SKM-1 treated with dmso at 0.1 percent for 144 hours (cell line): Measurements from ENCODE around the gene LRRTM4.
"Not testable (repeated sequence)": the region's sequence is repeated elsewhere in the genome, so short reads cannot be mapped to it uniquely, and the experiment has no call there.

Source experiments
- DNase-seq: peaks from one replicate; lab custom pipeline; 2025; ENCODE audit not compliant: unreplicated experiment; lab: John Stamatoyannopoulos, UW

The LRRTM4 gene

DNA sequence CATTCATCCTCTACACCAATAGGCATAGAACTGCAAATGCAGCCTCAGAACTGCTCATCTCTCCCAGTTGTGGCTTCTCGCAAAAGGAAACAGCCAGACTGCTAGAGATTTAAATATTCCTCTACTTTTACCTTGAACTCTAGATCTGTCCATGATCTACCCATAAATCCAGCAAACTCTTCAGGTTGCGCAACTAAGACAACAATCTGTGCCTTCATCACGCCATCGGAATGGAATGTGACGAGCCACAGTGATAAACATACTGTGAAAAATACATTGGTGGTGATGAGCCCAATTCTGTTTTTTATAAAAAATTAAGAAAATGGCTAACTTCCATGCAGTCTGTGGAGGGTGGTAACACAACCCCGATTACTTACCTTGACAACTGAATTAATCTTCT, 626.7 kb downstream of the LRRTM4 start:
- no peak for DNase-seq

DNA sequence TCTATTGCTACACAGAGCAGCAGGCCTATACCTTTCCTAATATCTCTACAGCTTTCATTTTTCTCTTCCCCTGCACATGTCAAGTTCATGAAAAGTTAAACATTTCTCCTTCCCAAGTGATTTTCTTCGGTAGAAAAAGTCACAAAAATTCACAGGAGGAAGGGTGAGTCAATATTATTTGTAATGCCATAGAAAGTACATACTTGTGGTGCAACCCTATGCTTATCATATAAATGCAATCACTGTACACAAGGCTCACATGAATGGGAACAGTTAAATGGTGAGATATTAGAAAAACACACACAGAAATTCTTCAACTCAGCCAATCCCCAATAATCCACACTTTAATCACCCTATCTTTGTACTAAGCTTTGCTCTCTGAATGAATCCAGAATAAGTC, 651.6 kb downstream of the LRRTM4 start:
- DNase-seq: no peak

DNA sequence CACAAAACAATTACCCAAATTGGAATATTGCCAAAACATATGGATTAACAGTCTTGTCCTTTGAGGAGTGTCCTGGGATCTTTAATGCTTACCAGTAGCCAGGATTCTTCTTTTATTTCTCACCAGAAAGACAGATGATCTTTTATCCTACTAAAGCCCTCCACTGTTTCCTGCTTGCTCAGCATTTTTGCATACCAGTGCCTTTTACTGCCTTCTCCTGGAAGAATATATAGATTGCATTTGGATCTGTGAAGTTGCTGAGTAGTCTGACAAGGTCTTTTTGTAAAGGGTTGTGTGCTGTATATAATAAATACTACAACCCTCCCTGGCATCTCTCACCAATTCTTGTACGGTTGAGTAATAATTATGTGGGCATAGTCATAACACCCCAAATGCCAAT, 652.2 kb downstream of the LRRTM4 start:
- DNase-seq: no peak

DNA sequence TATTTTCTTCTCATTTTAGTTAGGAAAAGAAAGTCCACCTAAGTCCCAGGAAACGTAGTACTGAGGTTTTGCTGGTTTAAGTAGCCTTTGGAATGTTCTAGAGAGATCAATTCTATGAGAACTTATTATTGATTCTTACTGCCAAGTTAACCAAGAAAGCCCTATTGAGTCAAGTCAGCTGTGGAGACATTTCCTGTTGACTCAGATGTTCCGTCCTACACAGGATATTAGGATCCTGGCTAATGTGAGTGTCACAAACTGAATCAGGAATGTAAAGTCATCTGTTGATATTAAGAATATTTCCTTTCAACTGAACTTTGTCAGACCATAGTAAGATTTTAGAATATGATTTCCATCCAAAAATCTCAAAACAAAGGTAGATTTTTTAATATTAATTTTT, 654.3 kb downstream of the LRRTM4 start:
- DNase-seq: no peak

DNA sequence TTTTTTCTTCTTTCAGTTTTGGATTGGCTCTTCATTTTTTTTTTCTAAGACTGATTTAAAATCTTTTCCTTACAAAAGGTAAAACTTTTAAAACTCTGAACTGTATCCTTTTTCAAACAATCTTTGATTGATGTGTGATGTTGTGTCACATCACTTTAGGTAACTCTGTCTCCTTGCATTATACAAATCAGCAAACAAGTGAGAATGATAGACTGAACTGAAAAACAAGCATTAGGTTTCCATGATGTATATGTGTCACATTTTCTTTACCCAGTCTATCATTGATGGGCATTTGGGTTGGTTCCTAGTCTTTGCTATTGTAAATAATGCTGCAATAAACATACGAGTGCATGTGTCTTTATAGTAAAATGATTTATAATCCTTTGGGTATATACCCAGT, 655.7 kb downstream of the LRRTM4 start:
- no peak for DNase-seq

DNA sequence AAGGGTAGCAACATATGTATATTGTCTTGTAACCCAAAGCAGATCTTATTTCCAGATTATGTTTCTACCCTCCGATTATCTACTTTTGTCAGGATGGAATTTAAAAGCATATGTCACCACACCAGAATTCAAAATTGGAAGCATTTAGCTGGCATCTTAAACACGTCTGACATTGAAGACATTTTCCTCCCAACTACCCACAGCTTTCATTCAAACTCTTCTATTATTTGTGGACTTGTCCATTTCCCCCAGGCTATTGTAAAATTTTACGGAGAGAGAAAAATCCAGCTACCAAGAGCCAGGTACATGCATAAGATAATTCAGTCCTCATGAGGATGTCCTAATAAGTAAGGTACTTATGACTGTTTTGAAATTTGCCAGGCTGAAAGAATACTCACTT, 659.3 kb downstream of the LRRTM4 start:
- DNase-seq: no peak

DNA sequence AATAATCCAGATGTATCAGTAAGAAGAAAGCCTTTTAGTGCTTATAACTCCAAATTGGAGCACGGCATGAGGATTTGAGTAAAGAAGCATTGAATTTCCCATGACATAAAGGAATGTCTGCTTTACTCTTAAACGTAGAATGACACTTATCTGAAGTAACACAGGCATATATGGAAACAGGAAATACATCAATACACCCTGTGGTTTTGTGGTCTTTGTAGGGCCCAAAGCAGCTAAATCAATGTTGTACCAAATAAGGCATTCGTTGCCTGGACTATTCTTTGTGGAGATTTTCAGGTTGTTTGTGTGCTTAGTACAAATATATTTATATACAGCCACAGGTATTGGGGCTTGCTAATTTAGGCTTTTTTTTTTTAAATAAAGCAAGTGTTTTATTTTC, 660.5 kb downstream of the LRRTM4 start:
- DNase-seq: no peak

DNA sequence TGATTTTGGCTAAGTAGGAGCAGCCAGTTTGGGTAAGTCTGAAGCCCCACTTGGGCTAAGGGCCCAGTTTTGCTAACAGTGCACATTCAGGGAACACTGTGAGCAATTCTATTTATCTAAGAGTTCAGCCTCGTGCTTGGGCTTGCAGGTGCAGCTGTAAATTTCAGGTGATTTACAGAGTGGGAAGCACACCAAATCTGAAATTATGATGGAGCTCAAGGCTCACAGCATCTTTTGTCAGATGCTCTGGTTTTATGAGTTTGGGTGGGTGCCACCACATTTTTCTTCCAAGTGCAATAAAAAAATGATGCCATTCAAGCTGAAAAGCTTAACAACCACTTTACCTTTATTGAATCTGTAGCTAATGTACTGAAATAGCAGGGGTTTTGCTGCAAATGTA, 671.2 kb downstream of the LRRTM4 start:
- no peak for DNase-seq

DNA sequence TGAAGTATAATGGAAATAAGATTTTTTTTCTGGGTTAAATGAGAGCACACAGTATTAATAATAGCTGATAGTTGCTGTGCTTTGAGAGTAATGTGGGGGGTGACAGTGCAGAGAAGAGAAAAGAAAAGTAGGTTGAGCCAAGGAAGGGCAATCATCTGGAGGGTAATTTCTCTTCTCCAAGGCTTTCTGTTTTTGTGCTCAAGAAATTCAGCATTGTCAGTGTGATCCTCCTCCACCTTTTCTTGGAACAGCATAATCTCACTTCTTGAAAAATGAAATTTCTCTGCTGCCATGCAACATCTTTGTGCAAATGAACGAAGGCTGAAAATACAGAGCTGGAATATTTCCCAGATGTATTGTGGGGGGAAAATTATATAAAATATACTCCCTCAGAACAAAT, 673.1 kb downstream of the LRRTM4 start:
- no peak for DNase-seq

DNA sequence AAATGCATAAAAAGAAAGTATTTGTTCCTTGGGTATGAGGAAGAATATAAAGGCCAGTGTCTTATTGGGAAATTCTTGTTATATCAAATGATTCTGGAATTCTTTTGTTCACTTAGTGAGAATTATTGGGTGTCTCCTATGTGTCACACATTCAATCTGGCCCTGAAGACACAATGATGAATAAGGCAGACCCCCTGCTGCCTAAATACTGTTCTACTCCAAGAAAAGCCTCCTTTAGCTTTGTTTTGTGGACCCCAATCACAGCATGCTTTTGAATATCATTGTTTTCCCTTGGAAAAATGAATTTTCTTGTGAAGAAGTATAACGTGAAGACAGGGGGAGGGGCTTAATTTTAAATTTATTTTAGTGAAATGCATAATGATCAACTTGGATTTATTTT, 682.4 kb downstream of the LRRTM4 start:
- no peak for DNase-seq

DNA sequence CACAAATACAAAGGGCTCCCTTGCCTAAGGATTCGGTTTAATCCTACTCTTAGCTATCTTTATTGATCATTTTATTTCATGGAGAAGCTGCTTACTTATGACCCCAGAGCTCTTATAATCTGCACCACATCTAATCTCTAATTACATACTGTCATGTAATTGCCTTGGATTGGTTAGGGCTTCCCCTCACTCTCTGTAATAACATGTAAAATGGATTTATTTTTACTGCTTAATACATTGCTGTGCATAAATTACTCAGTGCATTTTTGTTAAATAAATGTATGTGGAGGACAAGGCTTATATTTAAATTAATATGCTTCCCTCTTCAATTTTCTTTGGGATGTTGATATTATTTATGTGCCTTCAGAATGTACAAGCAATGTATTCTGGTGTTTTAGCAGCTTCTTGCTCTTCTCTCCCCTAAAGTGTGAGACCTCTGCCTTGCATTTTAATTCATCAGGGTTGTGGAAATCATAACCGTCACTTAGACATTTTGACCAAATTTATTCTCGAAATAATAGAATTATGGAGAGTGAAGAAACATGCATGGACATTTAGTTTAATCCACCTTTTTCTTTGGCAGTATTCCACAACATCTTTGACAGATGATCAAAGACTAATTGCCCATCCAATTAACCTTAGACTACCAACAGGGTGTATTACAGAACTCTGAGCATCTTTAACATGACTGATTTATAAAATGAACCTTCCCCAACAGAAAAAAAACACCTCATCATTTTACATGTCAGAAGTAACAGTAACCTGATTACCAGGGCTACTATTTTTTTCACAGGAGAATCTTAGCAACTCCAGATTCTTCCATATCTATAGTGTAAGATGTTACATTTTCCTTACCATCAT, 692.6 kb downstream of the LRRTM4 start:
- DNase-seq: no peak

DNA sequence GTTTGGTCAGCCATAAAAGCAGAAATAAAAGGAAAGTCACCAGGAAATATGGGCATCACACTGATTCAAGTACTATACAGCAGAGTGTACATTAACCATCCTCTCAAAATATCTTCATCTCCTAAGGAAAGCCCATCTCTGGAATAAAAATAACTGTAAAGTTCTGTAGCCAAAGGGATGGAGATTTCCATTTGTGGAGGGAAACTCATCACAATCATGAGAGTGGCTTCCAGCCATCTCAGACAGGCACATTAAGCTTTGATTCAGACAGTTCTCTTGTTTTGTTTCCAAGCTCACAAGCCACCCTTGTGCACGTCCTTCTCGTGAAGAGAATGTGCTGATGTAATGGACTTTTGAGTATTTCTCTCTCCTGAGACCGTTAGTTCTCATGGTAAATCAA, 695.5 kb downstream of the LRRTM4 start:
- no peak for DNase-seq

DNA sequence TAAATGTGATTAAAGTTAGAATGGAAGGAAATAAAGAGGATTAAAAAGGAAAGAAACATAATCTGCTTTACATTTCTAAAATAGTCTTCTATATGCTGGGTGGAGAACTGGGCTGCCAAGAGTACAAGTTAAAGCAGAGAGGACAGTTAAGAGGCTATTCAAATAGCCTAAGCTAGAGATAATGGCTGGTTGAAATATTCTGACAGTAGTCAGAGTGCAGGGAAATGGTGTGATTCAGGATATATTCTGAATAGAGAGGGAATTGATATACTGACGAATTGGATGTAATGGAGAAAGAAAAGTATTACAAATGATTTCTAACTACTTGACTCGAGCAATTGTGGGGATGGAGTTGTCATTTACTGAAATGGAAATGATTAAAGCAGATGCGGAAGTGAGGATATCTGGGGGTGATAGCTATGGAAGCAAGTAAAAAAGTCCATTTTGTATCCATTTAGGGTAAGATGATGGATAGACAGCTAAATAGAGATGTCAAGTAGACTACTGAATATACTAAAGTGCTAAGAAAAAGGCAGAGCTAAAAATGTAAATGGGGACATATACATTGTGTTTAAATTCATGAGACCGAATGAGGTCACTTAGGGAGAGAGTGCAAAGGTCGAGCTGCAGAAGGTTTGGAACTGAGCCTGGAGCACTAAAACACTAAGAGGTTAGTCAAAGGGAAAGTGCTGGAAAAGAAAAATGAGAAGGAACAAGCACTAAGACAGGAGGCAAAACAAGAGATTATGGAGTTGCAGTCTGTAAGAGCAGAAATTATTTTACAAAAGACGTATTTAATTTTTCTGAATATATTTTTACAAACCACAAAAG, 696.8 kb downstream of the LRRTM4 start:
- DNase-seq: no peak

DNA sequence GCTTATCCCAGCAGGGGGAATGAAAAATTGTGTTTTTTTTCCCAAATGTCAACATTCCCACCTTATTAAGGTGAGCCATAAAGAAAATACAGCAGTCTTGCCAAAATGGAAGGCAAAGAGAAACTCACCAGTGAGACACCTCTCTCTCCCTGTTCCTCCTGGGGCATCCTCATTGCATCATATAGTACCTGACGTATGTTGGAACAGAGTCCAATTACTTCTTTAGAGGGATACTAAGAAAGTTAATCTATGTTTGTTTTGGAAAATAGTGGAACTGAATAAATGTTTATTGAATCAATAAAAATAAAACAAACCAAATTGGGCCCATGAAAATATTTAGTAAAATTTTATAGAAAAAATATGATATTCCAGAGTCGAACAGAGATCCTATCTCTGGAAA, 700.4 kb downstream of the LRRTM4 start:
- DNase-seq: no peak

DNA sequence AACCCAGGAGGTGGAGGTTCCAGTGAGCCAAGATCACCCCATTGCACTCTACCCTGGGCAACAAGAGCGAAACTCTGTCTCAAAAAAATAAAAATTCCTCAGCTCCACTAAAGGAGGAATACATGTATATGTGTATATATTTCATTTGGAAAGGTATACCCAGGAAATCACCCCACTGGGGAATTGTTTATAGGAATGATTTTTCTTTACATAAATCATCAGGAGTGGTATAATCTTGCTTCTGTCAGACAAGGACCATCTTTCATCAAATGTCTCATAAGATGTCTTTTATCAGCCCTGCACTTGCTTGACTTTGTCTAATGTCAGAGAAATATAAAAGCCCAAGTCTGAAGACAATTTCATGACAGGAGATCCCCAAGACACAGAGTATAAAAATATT, 709.1 kb downstream of the LRRTM4 start:
- DNase-seq: no peak

DNA sequence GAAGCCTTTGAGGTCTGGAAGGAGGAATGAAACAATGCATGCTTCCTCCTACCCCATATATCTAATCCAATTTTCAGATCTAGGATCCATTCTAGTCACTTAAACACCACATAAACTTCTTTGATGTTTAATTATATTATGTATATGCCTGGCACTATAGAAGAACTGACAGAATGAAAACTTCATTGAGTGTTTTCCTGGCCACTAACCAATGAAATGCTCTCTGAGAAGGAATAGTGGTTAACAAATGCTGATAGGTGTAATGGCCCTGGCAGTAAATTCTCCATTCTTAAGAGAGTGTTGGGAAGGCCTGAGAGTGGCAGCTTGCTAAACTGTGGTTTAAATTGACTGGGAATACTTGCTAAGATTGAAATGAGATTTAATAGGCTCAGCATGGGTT, 710.0 kb downstream of the LRRTM4 start:
- no peak for DNase-seq

DNA sequence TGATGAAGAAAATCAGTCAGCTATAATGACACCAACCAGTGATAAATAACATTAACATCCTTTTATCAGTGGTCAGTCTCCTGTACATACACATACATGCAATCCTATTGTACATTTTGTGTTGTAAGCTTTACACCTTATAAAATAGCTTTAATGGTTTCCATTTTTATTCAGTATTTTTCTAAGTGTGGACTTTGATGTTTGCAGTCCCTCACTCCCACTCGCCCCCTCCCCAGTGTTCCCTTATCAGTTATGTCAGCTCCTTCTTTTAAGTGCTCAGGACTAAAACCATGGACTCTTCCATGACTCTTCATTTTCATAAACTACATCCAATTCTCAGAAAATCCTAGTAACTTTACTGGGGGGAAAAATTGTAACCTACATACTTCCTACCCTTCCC, 713.0 kb downstream of the LRRTM4 start:
- no peak for DNase-seq

DNA sequence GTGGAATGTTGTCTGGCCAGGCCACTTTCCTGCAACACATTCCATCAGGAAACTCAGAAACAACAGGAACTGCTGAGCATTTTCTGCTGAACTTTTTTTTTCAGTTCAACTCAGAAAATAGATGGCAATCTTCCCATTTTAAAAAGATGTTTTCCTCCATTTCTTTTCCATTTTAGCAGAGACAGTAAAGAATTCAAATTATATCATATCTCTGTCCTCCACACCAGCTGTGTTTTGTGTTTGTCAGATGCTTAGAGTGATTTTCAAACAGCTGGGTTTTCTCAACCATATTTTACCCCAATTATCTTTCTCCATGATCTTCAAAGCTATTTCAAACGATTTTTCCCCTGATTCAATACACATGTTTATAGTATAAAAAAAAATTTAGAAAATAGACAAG, 713.4 kb downstream of the LRRTM4 start:
- DNase-seq: no peak

DNA sequence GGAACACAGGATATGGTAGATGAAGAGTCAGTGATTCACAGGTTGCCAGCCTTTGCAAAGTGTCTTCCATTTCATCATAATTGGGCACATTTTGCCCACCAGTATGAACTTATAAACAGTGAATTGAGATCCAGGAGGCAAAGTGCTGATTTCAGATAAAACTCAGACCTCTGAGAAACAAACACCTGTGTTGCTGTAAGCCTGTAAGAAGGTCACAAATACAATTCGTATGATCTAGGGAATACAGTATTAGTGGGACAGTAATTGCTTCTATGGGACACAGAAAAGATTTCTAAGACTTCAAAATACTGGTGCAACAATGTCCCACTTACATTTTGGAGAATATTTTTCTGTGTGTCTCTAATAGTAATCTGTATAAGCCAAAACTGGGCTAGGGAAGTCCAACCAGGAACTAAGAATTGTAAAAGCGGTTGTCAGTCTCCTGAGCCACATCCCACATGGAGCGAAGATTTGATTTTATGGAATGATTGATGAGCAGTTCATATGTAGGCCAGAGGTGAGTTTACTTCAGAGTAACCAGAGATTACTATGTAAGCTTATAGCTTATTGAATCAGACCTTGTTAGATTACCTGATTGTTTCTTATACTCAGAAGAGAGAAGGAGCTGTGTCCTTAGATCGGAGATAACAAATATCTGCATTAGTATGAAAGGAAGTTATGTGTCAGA, 728.4 kb downstream of the LRRTM4 start:
- DNase-seq: no peak

DNA sequence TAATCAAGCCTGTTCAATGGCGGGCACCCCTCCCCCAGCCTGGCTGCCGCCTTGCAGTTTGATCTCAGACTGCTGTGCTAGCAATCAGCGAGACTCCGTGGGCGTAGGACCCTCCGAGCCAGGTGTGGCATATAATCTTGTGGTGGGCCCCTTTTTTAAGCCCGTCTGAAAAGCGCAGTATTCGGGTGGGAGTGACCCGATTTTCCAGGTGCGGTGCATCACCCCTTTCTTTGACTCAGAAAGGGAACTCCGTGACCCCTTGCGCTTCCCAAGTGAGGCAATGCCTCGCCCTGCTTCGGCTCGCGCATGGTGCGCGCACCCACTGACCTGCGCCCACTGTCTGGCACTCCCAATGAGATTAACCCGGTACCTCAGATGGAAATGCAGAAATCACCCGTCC, 740.9 kb downstream of the LRRTM4 start:
- not testable (repeated sequence) for DNase-seq

DNA sequence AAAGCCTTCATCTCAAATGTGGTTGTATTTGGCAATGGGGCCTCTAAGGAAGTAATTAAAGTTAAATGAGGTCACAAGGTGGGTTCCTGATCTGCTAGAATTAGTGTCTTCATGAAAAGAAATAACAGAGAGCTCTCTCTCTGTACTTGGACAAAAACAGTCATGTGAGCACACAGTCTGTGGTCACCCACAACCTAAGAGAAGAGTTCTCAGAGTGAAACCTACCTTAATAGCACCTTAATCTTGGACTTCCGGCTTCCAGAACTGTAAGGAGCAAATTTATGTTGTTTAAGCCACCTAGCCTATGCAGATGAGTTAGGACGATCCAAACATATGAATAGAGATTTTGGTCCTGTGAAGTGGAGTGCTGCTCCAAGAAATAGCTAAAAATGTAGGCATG, 758.9 kb downstream of the LRRTM4 start:
- DNase-seq: no peak

DNA sequence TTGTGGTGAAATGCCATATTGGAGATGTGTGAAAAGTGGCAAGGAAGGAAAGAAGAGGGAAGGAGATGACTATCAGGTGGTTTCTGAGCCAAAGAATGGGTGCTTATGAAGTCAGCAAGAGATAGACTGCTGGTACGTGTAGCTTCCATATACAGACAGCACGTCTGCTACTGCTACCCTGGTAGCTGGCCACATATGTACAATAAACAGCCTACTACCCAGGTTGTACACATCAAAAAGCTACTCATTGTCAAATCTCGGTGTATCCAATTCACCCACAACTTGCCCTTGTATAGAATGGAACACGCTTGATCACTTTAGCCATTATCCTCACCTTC, 761.8 kb downstream of the LRRTM4 start:
- no peak for DNase-seq
